SK-N-MC (cell line): ENCODE data around the gene DDX41.

ENCODE experiments used
- EZH2 ChIP-seq: fragments of 200-600 bp; sonication (generic); IDR thresholded peaks from one replicate; pipeline ENCODE4 v1.6.1; 2017; ENCODE audit warnings: antibody characterized with exemption
- POLR2AphosphoS5 ChIP-seq: IDR thresholded peaks from 2 replicates; pipeline ENCODE4 v1.6.1; 2012; ENCODE audit warnings: mild to moderate bottlenecking, low read depth, low read length, borderline replicate concordance

GRCh38 chr5:177523711-177524538, 7.2 kb upstream of the DDX41 start:
- TF ChIP-seq POLR2AphosphoS5: no peak
- TF ChIP-seq EZH2: no peak
